GM19324 (cell line): ENCODE data around the gene CEP164.
"Not testable (repeated sequence)": the region's sequence is repeated elsewhere in the genome, so short reads cannot be mapped to it uniquely, and the experiment has no call there.

Experiments
- ATAC-seq: cut with Tn5 transposase; IDR thresholded peaks from one replicate; pipeline ENCODE4 v1.9.1; 2021; ENCODE audit warnings: mild to moderate bottlenecking, moderate library complexity; ENCODE audit not compliant: unreplicated experiment, low FRiP score

CEP164 gene

DNA sequence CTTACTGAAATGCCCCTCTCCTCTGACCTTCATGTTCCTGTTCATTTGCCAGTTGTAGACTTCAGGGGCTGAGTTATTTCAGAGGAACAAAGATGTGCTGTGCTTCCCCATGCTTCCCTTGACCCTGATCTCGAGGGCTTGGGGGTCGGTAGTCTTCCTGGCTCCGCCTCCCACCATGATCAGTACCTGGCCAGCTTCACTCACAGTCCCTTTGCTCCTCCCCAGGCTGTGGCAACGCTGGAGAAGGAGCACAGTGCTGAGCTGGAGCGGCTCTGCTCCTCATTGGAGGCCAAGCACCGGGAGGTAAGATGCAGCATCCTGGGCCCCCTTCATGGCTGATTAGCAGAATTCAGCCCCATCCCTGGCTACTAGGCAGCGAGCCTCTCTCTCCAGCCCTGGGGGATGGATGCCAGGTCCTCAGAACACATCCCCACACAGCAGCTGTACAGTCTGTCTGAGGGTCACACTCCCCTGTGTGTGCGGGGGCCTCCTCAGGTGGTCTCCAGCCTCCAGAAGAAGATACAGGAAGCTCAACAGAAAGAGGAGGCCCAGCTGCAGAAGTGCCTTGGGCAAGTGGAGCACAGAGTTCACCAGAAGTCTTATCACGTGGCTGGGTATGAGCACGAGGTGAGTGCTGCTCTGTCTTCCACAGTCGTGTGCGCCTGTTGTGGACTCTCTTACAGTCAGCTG, 64.5 kb downstream of the CEP164 start:
- ATAC-seq: no peak

DNA sequence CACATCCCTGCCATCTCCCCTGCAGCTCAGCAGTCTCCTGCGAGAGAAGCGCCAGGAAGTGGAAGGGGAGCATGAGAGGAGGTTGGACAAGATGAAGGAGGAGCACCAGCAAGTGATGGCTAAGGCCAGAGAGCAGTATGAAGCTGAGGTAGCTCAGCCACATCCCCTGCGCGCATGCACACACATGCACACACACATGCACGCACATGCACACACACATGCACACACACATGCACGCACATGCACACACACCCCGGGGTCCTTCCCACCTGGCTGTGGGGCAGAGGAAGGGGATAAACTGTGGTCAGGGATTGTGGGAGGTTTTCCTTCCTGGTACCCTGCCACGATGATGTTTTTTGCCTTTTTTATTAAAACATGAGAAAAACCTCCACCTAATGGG, 65.3 kb downstream of the CEP164 start:
- ATAC-seq: no peak

DNA sequence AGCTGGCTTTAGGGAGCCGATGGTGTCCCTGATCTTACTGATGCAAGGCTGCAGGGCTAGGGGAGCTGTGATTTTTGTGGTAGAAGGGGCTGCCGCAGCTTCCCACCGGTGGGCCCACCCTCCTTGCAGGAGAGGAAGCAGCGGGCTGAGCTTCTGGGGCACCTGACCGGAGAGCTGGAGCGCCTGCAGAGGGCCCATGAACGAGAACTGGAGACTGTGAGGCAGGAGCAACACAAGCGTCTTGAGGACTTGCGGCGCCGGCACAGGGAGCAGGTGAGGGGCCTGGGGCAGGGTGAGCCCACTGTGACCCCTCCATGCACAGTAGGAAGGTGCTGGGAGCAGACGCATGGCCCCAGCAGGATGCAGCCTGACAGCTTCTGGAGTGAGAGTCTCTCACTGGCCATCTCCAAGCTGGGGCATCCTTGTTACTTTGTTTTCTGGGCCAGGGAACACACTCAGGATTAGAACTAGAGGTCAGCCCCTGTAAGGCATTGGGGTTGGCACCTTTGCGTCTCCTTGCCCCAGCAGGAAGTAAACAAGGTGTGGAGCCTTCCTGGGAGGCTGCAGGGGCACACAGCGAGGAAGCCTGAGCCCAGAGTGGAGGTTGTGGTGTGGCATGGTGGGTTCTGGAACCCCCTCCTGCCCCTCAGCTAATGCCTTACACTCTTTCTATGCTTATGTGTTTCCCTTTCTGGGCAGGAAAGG, 66.7 kb downstream of the CEP164 start:
- ATAC-seq: no peak

DNA sequence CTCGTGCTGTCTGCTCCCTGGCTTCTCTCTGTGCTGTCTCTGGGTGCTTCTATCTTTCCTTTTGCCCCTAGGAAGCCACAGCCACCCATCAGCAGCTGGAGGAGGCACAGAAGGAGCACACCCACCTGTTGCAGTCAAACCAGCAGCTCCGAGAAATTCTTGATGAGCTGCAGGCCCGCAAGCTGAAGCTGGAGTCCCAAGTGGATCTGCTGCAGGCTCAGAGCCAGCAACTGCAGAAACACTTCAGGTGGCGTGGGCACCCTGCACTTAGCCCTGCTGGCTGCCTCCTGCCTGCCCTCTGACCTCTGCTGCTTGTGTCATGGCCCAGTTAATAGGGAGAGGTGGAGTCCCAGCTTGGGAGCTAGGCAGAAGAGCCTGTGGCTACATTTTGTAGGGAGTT, 67.8 kb downstream of the CEP164 start:
- ATAC-seq: no peak

DNA sequence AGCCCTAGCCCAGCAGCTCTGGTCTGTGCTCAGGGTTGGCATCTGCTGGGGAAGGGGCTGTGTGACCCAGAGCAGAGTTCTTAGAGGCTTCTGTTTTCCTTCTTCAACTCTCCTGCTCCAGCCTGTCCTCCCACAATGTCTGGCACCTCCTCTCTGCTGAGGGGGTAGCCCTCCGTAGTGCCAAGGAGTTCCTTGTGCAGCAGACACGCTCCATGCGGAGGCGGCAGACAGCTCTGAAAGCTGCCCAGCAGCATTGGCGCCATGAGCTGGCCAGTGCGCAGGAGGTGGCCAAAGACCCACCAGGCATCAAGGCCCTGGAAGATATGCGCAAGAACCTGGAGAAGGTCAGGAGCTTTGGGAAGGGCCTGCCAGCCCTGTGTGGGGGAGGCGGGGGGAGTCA, 69.3 kb downstream of the CEP164 start:
- no peak for ATAC-seq

DNA sequence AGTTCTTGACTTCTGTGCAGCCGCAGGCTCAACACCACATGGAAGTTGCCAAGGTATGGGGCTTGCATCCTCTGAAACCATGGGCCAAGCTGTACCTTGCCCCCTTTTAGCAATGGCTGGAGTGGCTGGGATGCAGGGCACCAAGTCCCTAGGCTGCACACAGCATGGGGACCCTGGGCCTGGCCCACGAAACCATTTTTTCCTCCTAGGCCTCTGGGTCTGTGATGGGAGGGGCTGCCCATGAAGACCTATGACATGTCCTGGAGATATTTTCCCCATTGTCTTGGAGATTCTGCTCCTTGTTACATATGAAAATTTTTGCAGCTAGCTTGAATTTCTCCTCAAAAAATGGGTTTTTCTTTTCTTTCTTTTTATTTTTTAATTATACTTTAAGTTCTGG, 71.0 kb downstream of the CEP164 start:
- ATAC-seq: not testable (repeated sequence)

DNA sequence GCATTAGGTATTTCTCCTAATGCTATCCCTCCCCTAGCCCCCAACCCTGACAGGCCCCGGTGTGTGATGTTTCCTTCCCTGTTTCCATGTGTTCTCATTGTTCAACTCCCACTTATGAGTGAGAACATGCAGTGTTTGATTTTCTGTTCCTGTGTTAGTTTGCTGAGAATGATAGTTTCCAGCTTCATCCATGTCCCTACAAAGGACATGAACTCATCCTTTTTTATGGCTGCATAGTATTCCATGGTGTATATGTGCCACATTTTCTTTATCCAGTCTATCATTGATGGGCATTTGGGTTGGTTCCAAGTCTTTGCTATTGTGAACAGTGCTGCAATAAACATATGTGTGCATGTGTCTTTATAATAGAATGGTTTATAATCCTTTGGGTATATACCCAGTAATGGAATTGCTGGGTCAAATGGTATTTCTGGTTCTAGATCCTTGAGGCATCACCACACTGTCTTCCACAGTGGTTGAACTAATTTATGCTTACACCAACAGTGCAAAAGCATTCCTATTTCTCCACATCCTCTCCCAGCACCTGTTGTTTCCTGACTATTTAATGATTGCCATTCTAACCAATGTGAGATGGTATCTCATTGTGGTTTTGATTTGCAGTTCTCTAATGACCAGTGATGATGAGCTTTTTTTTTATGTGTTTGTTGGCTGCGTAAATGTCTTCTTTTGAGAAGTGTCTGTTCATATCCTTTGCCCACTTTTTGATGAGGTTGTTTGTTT, 71.6 kb downstream of the CEP164 start:
- ATAC-seq: not testable (repeated sequence)

DNA sequence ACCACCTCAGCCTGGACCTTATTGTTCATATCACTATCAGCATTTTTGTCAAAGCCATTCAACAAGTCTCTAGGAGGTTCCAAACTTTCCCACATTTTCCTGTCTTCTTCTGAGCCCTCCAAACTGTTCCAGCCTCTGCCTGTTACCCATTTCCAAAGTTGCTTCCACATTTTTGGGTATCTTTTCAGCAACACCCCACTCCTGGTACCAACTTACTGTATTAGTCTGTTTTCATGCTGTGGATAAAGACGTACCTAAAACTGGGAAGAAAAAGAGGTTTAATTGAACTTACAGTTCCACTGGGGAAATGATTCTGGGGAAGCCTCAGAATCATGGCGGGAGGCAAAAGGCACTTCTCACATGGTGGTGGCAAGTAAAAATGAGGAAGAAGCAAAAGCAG, 78.2 kb downstream of the CEP164 start:
- ATAC-seq: not testable (repeated sequence)

DNA sequence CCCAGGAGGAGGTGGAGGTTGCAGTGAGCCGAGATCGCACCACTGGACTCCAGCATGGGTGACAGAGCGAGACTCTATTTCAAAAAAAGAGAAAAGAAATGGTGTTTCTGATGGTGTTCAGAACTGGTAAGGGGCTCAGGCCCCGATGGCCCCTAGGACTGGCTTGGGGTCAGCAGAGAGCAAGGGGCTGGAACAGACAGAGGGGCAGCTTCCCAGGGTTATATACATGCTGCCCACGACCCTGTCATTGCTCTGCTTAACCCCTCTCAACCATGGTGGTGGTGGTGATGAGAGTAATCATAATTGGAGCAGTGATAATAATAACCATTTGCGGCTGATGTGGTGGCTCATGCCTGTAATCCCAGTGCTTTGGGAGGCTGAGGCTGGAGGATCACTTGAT, 79.4 kb downstream of the CEP164 start:
- no peak for ATAC-seq

DNA sequence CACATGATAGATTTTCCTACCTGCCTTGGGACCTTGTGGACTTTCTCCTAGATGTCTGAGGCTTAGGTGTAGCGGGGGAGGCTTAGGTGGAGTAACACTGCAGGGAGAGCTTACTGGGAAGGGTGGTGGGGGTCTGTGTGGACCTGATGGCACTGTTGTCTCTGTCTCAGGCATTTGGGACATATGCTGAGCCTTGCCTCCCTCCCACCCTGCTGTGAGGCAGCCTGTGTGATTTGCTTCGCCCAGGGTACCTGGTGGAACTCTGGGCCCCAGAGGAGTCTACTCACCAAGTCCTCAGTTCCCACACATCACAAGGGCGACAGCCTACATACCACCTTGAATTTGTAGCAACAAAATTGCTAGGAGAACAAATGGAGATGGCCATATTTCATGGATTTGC, 80.7 kb downstream of the CEP164 start:
- ATAC-seq: no peak

DNA sequence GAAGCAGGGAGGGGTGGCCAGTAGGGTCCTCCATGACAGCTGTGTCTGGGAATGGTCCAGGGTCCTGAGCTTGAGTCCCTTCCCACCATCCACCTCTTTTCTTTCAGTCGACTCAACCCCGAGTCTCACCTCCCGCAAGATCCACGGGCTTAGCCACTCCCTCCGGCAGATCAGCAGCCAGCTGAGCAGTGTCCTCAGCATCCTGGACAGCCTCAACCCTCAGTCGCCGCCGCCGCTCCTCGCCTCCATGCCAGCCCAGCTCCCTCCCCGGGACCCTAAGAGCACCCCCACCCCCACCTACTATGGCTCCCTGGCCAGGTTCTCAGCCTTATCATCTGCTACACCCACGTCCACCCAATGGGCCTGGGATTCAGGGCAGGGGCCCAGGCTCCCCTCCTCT, 81.9 kb downstream of the CEP164 start:
- ATAC-seq: no peak

DNA sequence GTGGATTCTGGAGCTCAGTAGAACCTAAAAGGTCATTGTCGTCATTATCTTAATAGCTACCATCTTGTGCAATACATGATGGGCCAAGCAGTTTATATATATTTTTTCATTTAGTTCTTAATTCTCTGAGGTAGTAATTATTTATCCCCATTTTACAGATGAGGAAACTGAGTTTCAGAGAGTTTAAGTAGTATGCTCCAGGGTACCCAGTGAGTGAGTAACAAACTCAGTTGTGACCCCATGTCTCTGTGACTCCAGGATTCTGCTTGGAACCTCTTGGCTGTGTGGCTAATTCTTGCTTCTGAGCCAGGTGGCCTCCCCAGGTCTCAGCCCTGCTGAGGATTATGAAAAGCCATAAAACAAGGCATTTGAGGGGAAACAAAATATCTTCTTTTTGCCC, 82.6 kb downstream of the CEP164 start:
- ATAC-seq: no peak

DNA sequence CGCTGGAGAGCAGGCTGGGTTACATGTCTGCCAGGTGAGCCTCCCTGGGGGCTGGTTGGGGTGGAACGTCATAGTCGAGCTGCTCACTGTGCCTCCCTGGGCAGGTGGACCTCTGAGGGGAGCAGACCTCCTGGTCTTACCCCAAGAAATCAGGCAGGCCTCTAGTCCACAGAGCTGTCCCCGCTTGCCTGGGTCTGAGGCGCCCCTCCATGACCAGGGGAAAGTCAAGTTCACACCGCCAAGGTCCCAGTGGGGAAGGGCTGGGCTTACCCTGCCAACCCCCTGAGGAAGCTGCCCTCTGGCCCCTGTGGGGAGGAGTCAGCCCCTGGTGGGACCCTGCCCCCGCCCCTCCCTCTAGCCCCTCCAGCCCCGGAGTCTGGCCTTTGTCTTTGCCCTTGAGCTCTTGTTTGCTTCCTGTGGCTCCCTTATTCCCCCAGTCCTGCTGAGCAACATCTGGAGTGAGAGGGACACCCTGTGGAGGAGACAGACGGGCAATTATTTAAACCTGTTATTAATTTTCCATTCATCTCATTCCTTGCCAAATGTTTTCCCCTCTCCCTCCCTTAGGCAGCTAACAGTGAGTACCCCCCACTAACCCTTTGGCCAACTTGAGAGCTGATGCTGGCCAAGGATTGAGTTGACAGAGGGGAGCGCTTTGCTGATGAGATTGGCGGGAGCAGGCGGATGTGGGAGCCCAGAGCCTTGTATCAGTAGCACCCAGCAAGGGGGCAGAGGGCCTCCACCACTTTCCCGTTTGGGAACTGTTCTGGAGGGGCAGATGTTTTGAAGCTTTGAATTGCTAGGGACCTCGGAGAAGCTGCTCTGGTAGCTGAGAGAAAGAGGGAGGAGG, 83.4 kb downstream of the CEP164 start:
- no peak for ATAC-seq

DNA sequence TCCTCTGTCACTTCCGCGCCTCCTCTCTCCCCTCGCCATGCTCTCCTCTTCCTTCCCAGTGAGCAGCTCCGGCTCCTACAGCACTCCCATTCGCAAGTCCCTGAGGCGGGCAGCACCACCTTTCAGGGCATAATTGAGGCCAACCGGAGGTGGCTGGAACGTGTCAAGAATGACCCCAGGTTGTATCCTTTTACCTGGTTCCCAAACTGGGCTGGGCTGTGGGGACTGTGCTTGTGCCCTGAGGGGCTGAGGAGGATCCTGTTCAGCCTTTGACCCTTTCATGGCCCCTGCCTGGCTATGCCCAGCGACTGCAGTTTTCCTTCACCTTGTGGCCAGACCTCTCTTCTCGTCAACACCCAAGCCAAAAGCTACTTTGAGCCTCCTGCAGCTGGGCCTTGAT, 84.1 kb downstream of the CEP164 start:
- ATAC-seq: no peak

DNA sequence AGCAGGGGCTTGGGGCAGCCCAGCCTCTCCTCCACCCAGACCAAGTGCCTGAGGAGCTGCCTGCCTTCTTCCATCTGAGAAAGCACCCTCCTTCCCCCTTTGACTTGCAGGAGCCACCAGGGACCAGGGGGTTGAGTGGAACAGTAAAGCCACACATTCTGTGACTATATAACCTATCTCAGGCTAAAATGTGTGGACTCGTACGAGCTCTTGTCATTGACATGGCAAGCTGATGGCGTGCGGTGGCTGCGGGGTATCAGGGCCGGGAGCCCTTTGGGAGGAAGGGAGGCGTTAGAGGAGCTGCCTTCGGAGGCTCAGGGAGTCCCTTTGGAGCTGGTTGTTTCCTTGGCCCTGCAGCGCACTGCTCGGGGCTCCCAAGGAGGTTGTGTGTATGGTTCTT, 84.5 kb downstream of the CEP164 start:
- no peak for ATAC-seq

DNA sequence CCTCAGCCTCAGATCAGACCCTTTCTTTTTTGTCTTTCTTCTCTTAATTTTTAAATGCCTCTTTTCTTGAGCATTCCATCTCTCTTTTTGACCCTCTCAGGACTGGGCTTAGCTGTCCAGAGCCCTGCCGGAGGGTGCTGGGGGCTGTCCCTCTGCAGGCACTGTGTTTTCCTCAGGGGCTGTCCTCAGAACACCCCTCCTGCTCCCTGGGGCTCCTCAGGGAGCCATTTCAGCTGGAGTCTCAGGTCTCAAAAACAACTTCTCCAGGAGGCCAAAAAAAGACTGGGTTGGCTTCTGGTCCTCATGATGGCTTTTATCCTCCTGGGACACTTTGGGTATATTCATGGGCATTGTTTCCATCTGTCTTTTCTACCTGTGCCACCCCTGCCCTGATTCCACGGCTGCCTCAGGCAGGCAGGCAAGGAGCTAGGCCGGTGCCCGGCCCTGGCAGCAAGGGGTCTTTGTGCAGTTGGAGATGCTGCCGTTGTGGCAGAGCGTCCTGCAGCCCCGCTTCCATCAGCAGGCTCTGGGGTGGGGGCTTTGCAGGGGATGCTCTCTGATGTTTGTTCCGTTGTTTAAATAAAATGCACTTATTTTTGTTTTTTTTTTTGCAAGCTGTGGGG, 85.1 kb downstream of the CEP164 start:
- no peak for ATAC-seq

DNA sequence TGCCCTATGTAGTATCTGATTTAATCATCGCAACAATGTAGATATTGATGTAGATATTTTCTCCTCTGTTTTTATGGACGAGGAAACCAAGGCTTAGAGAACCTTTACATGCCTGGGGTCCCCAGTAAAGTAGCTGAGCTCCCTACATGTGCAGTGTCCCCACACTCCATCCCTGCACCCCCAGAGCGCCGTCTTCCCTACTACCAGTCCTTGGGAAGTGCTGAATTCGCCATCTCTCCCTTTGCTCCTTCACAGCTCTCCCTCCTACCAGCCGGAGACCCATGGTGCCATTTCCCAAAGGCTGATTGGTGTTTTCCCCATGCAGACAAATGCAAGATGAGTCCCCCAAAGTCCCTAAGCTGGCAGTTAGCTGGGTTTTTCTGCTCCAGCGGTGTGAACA, 86.0 kb downstream of the CEP164 start:
- no peak for ATAC-seq

DNA sequence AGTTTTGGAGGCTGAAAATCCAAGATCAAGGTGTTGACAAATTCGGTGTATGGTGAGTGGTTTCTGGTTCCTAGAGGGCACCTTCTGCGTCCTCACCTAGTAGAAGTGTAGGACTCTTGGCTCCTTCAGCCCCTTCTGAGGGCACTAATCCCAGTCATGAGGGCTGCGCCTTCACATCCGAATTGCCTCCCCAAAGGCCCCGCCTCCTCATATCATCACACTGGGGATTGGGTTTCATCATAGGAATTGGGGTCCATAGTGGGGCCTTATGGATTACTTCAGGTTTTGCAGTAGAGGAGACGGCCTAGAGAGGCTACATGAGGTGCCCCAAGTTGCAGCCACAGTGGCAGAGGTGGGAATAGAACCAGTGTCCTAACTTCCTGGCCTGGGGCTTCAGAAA, 87.1 kb downstream of the CEP164 start:
- ATAC-seq: no peak

DNA sequence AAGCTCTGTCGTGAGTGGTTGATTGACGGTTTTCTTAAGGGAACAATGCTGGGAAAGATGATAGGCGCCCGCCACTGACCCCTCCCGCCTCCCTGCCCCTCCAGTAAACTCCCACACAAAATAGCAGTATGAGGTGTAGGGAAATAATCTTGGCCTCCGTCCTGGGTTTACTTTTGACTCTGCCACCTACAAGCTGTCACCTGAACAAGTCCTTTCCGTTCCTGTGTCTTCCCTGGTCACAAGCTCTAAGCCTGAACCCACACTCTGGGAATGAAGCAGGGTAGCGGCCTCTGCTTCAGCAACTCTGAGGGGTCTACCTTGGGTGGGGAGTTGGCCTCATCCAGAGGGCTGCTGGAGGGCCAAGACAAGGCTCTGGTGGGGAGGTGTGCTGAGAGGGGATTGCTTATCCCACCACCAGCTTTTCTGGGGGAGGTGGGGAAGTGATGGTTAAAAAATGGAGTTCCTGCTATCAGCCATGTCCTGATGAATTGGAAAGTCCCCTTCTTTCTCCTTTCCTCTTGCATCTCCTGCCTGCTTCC, 87.8 kb downstream of the CEP164 start:
- no peak for ATAC-seq

DNA sequence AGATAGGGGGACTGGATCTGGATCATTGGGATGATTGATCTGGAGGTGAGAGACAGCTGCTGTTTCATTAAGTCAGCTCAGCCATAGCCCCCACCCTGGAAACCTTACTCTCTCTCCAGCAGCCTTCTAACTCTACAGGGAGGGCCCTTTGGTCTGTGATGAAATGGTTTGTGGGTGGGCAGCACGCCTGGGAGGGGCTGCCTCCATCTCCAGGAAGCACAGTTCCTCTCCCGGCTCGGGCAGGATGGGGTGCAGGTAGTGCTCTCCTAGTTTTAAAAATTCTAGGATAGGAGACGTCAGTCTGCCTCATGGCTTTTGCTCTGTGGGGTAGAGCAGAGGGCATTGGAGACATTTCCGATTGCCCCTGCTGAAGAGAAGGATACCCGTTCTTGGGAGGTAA, 89.7 kb downstream of the CEP164 start:
- no peak for ATAC-seq
